HuH-7 (cell line): ENCODE results near the gene DLL1.
"Not testable (repeated sequence)": the region's sequence is repeated elsewhere in the genome, so short reads cannot be mapped to it uniquely, and the experiment has no call there.

Source experiments
- DNase-seq: peaks from one replicate; pipeline ENCODE4 v3.0.0; 2011; ENCODE audit warnings: low spot score

The DLL1 gene, protein sequence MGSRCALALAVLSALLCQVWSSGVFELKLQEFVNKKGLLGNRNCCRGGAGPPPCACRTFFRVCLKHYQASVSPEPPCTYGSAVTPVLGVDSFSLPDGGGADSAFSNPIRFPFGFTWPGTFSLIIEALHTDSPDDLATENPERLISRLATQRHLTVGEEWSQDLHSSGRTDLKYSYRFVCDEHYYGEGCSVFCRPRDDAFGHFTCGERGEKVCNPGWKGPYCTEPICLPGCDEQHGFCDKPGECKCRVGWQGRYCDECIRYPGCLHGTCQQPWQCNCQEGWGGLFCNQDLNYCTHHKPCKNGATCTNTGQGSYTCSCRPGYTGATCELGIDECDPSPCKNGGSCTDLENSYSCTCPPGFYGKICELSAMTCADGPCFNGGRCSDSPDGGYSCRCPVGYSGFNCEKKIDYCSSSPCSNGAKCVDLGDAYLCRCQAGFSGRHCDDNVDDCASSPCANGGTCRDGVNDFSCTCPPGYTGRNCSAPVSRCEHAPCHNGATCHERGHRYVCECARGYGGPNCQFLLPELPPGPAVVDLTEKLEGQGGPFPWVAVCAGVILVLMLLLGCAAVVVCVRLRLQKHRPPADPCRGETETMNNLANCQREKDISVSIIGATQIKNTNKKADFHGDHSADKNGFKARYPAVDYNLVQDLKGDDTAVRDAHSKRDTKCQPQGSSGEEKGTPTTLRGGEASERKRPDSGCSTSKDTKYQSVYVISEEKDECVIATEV

GRCh38 chr6:170290296-170291128 lies at the start of gene DLL1:
DLL1 (minus strand) TSS chr6:170291078; CDS start chr6:170290139, 939 bp downstream.
- no peak for DNase-seq

DNA sequence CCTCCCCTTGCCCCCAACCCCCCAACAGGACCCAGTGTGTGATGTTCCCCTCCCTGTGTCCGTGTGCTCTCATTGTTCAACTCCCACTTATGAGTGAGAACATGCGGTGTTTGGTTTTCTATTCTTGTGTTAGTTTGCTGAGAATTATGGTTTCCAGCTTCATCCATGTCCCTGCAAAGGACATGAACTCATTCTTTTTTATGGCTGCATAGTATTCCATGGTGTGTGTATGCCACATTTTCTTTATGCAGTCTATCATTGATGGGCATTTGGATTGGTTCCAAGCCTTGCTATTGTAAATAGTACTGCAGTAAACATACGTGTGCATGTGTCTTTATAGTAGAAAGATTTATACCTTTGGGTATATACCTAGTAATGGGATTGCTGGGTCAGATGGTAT lies 44.3 kb upstream of the DLL1 start:
- not testable (repeated sequence) for DNase-seq

DNA sequence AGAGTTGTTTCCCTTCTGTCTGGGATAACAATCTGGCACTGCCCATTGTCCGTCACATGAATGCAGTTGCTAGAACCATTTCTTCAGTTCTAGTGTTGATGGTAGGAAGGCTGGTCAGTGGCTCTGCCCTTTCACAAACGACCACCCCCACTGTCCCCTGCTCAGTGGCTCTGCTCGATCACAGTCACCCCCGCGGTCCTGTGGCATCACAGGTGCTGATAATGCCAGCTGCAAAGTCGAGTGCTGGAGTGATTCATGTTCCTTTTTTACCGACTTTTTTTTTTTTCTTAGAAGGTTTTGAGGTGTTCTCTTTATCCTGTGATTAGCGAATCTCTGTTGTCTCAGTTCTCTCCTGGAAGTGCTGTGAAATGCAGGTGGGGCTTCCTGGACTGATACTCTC lies 38.4 kb upstream of the DLL1 start:
- no peak for DNase-seq

DNA sequence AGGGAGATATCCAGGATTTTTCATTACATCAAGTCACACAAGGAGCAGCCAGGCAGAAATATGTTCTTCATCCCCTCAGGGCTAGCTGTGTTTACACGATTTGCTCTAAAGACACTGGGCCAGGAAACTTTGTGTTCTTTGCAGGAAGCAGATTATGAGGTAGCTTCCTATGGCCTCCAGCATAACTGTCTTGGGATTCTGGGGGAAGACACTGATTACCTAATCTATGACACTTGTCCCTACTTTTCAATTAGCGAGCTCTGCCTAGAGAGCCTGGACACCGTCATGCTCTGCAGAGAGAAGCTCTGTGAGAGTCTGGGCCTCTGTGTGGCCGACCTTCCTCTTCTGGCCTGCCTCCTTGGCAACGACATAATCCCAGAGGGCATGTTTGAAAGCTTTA lies 26.8 kb upstream of the DLL1 start:
- no peak for DNase-seq

DNA sequence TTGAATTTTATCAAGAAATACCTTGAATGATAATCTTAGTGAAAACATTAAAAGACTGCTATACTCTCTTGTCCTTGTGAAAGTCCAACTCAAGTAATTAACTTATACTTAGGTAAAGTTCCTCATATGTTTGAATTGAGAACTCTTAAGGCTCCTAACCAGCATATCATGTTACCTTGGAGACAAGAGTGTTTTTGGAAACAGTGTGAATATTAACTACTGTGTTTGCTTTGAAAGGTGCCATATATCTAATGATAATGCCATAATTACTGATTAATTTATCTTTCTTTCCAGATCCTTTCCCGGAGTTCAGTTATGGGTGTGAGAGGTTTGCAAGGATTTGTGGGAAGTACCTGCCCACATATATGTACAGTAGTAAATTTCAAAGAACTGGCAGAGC lies 26.2 kb upstream of the DLL1 start:
- no peak for DNase-seq

DNA sequence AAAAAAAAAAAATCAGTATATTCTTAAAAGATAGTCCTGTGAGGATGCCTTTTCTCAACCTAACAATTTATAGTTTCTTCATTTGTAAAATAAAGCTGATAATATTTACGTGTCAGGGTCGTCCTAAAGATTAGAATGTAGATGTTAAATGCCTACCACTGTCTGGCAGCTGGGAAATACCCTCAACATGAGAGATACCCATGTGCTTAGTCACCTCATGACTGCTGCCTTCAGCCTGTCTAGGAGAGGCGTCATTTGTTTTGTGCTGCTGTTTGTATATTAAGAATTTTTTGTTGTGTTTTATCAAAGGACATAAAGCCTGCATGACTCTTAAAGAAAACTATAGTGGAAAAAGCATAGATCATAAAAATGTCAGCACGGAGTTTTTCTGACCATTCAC lies 25.2 kb upstream of the DLL1 start:
- no peak for DNase-seq

GRCh38 chr6:170314983-170315382 lies 24.1 kb upstream of the DLL1 start:
- DNase-seq, result no peak

GRCh38 chr6:170313716-170314295 lies 22.9 kb upstream of the DLL1 start:
- DNase-seq, result no peak

DNA sequence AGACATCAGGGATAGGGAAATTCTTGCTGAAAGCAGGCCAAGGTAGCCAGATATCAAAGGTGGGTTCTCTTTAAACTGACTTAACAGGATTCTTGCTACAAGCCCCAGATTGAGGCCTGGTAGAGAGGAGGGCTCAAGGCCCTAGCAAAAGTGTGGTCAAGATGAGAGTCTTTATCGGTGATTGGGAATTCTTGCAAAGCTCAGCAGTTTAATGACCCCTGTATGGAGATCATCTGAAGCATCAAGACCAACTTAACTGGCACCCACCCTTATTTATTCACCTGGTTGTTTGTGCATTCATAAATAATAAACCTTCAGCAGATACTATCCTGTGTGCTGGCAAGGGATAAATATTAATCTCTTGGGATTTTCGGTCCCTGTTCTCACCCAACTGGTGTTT lies 22.0 kb upstream of the DLL1 start:
- DNase-seq, result no peak

DNA sequence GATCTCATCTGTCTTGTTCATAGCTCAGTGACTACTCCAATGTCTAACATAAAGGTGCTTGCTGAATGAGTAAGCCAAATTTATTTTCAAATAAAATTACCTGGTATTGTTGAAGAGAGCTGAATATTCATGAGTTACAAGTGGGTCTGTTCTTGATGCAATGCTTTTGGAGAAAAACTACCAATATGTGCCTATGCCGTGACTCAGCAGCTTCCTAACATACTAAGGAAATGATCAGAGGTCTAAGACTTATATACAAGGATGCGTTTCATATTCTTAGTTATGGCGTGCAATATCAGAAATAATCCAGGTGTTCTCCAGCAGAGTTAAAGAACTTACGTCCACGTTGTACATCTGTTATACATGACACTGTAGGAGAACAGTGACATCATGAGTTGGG lies 20.8 kb upstream of the DLL1 start:
- DNase-seq, result no peak

DNA sequence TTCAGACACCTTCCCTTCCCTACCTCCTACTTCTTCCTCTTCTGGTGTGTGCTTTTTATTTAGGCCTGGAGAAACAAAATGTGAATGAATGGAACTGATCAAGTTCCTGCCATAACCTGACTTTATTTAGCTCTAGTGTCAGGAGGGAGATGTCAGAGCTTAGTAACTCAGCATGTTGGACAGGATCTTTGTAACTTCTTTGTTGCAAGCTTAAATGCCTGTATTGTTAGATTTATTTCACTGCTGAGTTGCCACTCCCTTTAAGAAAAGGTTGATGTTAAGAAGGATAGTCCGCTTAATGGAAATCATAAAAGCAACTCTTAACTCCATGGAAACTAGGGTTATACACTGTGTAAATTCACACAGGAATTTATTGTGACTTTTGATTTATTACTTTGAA lies 17.9 kb upstream of the DLL1 start:
- no peak for DNase-seq

- DNase-seq, result no peak
Observed at GRCh38 chr6:170307080-170307545, 16.2 kb upstream of the DLL1 start.

DNA sequence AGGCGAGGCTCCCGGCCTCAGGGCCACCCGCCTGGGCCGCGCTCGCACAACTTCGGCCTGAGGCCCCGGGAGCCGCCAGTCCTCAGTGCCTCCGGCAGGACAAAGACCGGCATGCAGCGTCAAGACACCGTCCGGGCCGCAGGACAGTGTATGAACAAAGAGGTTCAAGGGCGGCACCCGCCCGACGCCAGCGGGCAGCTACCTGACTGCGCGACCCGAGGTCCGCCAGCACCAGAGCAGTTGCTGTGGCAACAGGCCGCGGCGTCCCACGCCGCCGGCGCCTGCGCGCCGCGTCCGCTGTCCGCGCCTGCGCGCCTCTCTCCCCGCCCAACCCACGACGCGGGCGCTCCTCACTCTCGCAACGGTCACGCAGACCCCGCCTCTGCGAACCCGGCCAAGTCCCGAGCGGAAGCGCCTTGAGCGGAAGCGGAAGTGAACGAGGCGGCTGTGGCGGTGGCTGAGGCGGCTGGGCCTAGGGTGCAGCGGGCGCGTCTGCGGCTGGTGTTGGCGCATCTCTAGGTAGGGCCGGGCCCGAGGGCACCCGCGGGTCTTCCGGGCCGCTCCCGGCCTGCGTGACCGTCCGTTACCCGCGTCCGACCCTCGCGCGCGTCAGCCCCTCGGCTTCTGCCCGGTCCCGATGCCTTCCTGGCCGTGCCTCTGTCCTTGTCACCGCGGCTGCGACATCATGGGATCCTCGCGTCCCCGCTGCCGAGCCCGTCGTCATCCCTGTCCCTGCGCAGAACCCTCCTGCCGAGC lies 15.6 kb upstream of the DLL1 start, which contains the start of gene FAM120B:
Gene FAM120B (plus strand): TSS at position 435 of the 756 bp plus-strand sequence. CDS start 10,633 bp downstream, outside the sequence.
- peak; percentile 97 for DNase-seq

DNA sequence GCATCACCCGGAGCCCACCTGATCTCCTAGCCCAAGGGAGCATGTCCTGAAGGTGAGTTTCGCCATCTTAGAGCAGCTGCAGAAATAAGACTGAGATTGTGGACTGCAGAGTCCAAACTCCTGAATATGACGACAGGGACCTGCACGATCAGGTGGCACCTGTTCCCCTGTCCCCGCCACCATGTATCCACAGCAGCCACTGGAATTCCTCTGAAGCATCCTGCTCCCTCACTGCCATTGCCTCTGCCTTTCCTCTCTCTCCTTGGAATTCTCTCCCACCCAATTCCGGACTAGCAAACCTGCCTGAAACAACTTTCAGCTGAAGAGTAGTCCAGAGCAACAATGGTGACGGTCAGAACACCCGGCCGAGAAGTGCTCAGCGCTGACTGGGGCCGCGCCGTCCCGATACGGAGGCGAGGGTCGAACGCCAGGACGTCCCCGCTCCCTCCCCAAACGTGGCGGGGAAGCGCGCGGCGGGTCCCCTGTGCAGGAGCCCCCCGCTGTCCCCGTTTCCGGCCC lies 15.0 kb upstream of the DLL1 start:
- DNase-seq, result no peak

DNA sequence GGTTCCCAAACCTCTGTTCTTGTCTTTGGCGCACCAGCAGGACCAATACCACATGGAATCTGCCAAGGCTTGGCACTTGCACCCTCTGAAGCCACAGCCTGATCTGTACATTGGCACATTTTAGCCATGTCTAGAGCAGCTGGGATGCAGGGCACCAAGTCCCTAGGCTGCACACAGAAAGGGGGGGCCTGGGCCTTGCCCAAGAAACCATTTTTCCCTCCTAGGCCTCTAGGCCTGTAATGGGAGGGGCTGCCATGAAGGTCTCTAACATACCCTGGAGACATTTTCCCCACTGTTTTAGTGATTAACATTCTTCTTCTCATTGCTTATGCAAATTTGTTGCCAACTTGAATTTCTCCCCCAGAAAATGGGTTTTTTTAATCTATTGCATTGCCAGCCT lies 10.3 kb upstream of the DLL1 start:
- no peak for DNase-seq

DNA sequence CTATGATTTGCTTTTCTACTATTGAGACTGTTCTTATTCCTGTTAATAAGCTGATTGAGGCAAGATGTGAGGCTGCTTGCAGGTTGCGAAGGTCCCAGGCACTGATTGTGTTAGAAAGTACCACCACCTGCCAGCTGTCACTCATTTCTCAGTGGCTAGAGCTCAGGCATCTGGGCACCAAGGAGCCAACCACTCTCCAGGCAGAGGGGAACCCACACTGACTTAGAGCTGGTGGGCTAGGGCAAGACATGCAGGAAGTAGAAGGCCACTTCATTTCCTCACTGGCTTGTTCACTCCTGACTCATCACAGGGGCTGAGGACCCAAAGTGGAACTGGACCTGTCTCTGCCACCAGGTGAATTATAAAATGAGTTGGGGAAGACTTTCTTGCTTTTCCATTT lies 7.8 kb upstream of the DLL1 start:
- no peak for DNase-seq

GRCh38 chr6:170297576-170298330 lies 6.9 kb upstream of the DLL1 start:
- no peak for DNase-seq

DNA sequence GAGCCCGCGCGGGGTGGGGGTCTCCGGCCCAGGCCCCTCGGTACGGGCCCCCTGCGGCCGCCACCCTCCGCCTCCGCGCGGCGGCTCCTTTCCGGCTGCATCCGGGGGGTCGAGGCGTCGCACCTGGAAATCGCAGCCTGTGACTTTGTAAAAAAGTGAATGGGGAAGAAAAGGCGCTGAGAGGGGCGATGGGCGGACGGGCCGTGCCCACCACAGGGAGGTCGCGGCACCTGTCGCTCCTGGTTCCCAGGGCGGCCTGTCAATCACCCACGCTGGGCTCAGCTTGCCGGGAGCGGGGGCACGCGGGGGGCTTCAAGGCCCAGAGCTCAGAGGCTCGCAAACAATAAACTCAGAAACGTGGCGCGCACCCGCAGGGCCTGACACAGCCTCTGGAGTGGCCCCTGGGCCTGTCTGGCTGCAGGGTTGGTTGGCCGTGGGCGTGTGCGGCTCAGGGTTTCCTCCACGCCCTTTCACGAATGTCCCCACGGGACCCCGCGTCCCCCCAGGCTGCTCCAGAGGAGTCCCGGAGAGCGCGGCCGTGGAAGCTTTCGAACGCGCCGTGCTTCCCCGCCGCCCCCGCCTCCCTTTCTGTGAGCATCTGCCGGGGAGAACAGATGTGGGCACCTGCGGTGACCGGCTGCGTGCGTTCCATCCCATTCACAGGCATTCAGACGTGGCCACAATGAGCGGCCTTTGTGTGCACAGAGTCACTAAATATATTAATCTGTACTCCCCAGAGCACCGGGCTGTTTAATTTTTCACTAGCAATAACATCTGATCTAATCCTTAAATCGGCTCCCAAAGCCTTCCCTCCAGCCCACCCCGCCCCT lies 6.1 kb upstream of the DLL1 start:
- no peak for DNase-seq

- DNase-seq, result no peak
Observed at GRCh38 chr6:170296423-170296745, 5.5 kb upstream of the DLL1 start.
